GM18511 (cell line): ENCODE measurements around the gene SLC25A4.

Source experiments
- ATAC-seq: cut with Tn5 transposase; IDR thresholded peaks from one replicate; pipeline ENCODE4 v1.9.1; 2021; ENCODE audit warnings: mild to moderate bottlenecking, moderate library complexity; ENCODE audit not compliant: unreplicated experiment

SLC25A4 gene

DNA sequence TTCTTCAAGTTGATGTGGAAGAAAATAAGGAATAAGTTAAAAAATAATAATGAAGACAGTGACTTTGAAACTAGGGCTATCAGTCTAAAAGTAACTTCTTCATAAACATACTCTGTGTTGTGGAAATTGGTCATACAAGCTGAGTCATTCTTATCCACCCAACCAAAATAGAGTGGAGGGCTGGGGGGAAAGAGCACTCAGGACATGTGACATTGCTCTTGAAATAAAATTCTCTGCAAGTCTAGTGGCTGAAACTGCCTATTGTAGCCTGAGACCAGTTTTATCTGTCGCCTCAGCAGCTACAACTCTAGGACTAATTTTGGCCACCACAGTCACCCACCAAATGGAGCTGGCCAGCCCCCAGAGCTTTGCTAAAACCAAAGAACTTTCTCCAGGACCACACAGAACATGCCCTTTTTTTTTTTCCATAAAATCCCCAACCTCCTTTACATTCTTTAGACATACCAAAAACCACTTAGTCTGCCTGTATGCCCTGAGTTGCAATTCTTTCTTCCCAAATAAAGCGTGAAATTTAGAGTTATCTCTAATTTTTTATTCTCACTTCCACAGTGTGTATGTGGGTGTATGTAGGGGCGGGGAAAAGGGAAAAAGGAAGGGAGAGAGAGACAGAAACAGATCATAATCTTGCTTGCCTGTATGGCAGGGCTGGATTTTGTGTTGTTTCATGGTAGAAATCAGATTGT is 23.0 kb upstream of the SLC25A4 start:
- no peak for ATAC-seq

DNA sequence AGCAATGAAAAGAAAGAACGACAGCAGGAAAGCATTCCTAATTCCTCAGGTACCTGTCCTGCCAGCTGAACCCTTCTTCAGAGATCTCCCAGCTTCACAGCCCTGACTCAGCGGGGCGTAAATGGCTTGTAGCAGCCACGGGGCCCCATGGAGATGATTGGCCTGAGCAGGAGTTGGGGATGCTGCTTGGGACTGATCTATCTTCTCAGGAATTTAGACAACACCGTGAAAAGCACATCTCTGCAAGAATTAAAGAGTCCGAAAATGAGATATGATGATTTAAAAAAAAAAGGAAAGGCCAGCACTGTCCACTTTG is 22.5 kb upstream of the SLC25A4 start:
- ATAC-seq = no peak

DNA sequence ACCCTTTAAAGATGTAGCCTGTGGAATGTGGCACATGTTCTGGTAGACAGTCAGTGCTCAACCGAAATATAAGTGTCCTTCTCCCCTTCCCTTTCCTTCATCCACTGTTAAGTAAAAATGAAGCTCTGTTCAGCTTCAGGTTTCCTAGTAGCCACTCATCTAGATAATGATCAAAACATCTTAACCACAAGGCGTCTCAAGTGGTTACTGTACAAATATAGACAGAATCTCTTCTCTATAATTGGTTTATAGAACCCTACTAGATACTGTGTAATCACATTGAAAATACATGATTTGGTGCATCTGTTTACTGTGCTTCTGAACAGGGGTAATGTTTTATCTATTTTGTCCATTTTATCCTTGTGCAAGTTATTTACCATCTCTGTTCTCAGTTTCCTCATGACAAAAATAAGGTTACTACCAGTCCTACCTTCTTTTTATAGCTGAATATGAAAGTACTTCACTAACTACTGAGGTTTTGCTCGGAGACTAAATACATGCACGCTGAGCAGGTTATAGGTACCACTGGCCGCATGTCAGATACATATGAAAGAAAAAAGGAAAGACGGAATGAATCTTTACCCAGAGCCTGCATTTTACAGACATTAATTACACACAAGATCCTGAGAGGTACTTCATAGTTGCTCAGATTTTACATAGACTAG is 20.3 kb upstream of the SLC25A4 start:
- peak; percentile 63 for ATAC-seq

DNA sequence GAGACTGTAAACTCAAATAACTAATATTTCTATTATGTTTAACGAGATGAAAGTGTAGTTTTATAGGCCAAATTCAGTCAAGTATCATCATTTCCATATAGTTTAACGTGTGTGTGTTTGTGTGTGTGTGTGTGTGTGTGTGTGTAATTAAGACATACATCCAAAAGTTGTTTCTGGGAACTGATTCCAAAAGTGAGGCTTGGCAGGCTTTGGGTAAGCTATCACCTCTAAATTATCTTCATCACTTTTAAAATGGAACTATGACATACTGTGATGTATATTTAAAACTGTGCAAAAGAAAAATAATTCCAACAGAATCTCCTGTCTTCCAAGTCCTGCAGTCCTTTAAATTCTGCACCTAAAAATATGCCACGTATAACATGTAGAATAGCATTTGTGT is 19.1 kb upstream of the SLC25A4 start:
- no peak for ATAC-seq

DNA sequence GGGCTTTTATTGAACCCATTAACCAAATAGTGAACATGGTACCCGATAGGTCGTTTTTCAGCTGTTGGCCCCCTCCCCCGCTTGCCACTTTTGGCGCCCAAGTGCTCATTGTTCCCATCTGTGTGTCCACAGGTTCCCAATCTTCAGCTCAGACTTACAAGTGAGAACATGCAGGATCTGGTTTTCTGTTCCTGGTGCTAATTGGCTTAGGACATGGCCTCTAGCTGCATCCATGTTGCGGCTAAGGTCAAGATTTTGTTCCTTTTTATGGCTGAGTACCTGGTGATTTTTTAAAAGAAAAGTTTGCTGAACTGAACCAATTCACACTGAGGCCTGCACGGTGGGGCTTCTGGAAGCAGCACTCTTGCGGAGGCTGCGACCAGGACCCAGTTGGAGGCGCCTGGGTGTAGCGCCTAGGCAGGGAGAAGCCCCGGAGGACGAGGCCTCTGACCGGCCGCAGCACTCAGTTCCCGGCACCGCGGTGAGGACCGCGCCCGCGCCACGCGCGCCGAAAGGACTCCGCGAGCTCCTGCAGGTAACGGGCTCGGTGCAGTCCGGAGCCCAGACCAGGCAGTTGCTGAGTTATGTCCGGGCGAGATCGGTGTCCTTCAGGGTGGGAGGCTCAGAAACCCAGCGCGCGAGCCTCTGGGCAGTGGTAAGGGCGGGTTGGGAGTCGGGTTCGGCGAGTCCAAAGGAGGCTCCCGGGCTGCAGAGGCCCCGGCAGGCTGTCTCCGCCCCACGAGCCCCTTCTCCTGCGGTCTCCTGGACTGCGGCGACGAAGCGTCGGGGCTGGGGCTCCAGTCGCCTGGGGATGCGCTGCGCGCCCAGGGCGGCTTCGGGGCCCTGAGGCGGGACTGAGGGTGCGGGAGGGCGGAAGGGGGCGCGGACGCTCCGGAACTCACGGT is 15.8 kb upstream of the SLC25A4 start:
- ATAC-seq = no peak

DNA sequence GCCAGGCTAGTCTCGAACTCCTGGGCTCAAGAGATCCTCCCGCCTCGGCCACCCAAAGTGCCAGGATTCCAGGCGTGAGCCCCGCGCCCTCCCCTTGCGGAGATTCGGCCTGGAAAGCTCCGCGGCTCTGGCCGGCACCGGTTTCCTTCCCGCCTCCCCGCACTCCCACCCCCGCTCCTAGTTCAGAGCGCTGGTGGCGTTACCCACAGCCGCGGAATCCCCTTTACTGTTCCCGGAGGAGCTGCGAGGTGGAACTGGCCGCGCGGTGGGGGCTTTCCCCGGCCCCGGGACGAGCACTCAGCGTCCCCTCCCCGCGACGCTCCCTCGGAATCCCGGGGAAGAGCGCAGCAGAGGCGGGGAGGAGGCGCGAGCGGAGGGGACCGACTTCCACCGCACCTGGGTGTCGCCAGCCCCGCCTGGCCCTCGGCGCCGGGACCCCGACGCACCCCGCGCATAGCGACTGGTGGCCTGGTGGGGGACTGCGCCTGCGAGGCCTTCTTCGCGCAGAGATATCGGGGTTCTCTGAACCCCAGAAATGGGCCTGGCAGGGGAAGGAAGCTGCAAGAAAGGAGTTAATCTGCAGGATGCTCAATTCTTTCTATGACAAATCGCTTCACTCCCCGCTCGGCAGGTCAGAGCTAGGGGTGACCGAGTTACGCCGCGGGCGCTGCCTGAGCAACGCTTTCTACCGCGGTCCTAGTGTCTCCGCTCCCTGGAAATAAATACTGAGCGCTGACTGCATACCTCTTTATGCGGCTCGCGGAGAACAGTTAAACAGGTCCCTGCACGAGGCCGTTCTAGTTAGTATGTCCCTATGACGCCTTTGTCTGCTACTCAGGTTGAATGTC is 14.6 kb upstream of the SLC25A4 start:
- ATAC-seq = peak; percentile 75

DNA sequence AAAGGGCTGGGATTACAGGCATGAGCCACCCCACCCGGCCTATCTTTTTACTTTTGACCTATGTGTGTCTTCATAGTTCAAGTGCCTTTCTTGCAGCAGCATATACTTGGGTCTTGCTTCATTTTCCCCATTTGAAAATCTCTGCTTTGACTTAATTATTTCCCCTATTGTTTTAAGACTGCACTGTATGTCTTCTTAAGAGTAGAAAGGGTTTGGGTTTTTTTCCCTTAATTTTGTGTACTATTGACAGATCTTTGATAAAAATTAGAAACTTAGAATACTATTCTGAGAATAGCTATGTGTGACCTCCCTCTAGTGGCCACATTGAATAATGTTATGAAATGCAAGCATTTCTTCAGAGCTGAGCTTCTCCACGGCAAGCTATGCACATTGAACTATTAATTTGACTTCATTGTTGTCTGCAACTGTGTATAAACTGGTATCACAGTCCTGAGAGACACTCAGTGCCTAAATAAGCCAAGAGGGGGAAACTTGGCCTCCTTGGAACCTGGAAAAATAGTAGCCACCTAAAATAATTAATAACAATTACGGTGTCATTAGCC is 8.7 kb upstream of the SLC25A4 start:
- ATAC-seq = peak; percentile 77

DNA sequence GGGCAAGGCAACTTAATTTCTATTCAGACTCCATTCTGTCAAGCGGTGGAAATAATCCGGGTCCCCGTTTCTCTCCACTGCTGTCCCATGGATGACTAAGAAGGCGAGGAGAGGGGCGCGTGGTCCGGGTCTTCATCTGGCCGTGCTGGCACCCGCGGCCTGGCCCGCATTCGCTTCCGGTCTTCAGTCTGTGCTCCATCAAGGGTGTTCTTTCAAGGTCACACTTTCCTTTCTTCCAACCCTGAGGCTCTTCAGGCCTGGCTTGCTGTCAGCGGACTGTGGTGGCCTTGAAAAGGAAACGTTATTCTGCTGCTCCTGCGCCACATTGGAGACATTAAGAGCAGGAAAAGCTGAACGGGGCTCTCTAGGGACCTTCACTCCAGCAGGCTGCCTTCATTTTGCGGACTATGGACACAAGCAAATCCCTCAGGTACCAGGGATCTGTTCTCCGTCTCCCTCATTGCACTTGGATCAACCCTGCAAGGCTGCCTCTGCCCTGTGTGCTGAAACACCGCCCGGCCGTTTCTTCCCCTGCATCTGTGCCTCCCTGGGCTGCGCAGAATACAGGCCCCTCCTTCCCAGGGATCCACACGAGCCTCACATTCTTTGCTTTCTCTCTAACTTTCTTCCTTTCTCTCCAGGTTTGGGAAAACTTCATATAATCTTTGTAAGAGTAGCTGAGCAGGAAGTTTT is 5.7 kb upstream of the SLC25A4 start:
- no peak for ATAC-seq

DNA sequence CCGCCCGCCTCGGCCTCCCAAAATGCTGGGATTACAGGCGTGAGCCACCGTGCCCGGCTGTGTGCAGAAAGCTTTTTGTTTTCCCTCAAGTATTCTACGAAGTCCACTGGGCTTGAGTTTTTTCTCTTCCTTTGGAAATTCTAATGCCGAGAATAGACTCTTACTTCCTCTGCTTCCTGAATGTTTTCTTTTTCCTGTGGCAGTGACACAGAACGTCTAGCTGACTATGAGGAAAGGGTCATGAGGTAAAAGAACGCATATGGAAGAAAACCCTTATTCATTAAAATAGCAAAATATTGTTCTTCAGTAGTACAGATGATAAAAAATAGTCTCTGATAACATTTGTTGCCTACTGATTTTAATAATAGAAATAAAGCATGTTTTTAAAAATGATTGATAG is 4.9 kb upstream of the SLC25A4 start:
- ATAC-seq = no peak

DNA sequence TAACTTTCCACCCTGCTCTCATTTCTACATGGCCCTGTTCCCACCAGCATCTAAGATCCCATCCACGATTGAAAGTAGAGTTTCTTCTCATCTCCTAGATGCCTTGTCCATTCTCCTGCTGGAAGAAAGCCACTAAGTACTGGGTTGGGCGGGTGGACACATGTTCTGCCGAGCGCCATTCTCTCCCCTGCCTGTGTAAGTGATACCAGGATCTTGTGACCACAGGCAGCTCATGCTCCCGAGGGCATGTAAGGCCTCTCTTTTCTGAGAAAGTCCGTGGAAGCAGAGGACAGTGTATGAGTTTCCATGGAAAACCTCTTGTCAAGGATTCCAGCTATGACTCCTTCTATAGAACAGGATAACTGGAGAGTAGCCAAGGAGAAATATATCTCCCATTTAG is 3.3 kb upstream of the SLC25A4 start:
- no peak for ATAC-seq

DNA sequence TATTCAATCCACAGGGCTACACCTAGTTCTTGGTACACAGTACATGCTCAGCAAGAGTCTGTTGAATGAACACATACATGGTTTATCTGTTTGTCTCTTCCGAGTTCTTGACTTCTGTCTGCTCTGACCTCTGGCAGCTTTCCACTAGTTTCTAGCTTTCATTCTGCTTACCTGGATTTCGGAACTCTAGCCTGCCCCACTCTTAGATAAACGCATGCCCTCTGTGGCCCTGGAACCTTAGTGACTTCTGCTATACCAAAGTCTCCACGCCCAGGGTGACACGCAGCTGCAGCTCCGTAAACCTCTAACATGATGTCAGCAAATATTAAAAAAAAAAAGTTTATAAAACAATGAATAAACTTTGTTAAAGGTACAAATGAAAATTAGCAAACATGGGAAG is 1.3 kb upstream of the SLC25A4 start:
- no peak for ATAC-seq

DNA sequence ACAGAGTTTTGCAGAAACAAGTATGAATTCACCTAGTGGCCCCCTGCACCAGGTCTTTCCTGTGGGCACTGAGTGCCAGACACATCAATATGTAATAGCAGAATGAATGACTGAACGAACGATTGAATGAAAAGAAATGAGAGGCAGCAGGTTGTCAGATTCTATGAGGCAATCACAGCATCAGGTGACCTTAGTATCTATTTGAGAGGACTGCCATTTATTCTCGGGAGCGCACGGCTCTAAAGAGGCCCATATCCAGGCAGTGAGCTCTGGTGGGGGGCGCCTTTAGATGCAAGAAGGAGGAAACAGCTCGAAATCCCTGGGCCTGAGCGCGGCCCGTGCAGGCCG is 528 bp upstream of the SLC25A4 start:
- ATAC-seq = peak; percentile 26

DNA sequence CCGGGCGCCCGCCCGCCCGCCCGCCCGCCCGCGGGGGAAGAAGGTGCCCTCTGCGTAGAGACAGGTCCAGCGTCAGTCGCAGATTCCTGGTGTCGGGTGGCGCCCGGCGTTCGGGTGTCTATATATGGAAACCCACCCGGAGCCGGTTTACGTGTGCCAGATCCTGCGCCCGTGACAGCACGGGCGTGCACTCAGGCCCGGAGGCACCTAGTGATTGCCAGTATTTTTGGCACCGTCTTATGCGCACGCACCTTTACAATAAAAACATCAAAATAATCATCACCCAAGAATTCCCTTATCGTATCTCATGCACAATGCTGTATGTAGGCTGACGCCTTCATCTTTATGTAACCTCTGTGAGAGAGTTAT is 519 bp downstream of the SLC25A4 start:
- peak; percentile 32 for ATAC-seq

DNA sequence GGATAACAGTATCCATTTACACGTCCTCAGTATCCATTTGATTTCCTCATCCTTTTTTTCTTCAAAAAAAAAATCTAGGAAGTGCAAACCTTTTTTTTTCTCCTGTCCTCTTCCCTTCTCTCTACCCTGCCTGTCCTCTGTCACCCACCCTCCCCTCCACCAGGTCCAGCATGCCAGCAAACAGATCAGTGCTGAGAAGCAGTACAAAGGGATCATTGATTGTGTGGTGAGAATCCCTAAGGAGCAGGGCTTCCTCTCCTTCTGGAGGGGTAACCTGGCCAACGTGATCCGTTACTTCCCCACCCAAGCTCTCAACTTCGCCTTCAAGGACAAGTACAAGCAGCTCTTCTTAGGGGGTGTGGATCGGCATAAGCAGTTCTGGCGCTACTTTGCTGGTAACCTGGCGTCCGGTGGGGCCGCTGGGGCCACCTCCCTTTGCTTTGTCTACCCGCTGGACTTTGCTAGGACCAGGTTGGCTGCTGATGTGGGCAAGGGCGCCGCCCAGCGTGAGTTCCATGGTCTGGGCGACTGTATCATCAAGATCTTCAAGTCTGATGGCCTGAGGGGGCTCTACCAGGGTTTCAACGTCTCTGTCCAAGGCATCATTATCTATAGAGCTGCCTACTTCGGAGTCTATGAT is 1.7 kb downstream of the SLC25A4 start:
- no peak for ATAC-seq

DNA sequence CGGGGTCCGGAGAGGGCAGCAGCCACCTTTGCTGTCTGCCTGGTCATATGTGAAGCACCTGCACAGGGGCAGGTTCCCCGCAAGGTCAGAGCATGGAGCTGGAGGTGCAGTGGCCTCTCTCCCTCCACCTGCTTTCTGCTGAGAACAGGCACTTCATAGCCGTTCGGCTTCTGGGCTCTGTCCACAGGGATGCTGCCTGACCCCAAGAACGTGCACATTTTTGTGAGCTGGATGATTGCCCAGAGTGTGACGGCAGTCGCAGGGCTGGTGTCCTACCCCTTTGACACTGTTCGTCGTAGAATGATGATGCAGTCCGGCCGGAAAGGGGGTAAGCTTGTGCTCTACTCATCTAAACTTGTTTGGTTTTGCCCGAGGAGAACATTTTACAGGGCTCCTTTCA is 2.5 kb downstream of the SLC25A4 start:
- ATAC-seq = no peak

DNA sequence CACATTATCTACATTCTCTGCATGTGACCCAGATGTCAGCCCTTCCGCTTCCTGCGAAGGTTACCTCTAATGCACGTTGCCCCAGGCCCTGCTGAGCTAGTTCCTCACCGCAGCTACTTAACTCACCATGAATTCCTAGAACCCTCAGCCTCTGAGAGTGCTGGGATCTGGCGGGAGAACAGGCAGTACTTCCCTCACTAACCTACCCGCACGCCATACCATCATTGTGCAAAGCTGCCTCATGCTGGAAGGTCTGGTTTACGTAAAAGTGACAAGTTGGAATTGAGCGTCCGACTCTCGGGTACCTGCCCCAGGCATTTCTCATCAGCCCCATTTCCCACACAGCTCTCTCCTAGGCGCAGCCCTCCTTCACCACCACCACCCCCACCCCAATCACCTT is 6.3 kb downstream of the SLC25A4 start:
- ATAC-seq = no peak

DNA sequence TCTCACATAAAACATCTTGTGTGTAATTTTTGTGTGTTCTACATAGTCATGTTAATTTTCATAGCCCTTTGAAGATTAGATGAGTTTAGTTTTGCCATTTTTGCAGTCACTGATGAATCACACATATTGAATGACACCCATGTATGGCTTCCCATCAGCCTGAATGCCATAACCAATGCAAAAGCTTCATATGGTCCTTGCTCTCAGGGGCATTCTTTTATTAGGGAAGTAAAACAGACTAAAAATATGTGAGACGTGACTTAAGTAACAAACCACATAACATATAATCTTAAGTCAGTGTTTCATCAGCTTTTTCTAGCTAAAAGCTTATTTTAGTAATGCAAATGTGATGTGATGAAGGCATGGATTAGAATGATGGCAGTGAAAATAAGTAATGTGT is 8.2 kb downstream of the SLC25A4 start:
- no peak for ATAC-seq

DNA sequence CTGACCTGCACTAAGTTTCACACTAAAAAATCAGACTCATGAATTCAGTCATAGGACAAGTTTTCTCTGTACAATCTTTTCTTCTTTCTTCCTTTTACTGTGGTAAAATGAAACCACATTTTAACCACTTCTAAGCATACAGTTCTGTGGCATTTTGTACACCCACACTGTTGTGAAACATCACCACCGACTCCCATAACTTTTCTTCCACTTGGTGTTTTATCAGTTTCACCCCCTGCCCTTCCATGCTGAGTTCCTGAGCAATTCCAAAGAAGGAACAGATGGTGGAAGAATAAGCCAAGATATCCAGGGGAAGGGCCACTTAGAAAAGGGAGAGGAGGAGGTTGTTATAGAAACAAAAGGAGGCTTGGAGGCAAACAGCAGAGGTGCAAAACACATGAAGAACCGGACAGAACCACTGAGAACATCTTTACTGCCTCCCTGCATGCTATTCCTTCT is 22.6 kb downstream of the SLC25A4 start:
- peak; percentile 98 for ATAC-seq

DNA sequence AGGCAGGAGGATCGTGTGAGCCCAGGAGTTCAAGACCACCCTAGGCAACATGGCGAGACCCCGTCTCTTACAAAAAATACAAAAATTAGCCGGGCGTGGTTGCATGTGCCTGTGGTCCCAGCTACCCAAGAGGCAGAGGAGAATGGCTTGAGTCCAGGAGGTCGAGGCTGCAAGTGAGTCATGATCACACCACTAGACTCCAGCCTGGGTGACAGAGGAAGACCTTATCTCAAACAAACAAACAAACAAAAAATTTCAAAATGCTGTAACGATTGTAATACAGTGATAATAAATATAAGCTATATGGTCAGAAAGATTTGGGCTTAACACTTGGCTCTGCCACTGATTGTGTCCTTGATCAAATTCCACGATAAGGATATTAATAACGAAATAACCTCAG is 24.2 kb downstream of the SLC25A4 start:
- ATAC-seq = no peak
